CD4-positive, alpha-beta memory T cell (primary cell): ENCODE data around the gene EYA2. TPM values are rescaled to one million over a fixed set of nuclear protein-coding genes. Genes with fewer than 3 reads are reported as not detected.

Experiments used
- CTCF ChIA-PET: fragments of 350-600 bp; sonication (Branson Sonifier 250); formaldehyde crosslinking; loops from one replicate; lab custom pipeline; 2021; ENCODE audit warnings: inconsistent platforms; ENCODE audit not compliant: partially characterized antibody; lab: Charles Lee
- POLR2A ChIA-PET: fragments of 350-600 bp; sonication (Branson Sonifier 250); formaldehyde crosslinking; loops from one replicate; lab custom pipeline; 2021; ENCODE audit not compliant: partially characterized antibody; lab: Charles Lee
- DNase-seq, 5 donors: peaks; one replicate each; pipeline versions ENCODE4 v3.0.0 to v3.0.0-alpha.2; 2020 to 2022; ENCODE audit warnings: mixed read lengths in 1 of 5
- H3K27ac ChIP-seq: one replicate; pipeline ENCODE4 v1.7.0; 2013; ENCODE audit warnings: low read depth, low read length
- H3K27me3 ChIP-seq: 2 replicates; pipeline ENCODE4 v1.7.0; 2013; ENCODE audit warnings: mild to moderate bottlenecking, low read length, moderate library complexity; ENCODE audit not compliant: insufficient read depth
- H3K36me3 ChIP-seq: 2 replicates; pipeline ENCODE4 v1.7.0; 2013; ENCODE audit warnings: mild to moderate bottlenecking, low read length, moderate library complexity; ENCODE audit not compliant: insufficient read depth
- H3K4me1 ChIP-seq: 2 replicates; pipeline ENCODE4 v1.7.0; 2013; ENCODE audit warnings: mild to moderate bottlenecking, low read length, moderate library complexity; ENCODE audit not compliant: insufficient read depth
- H3K4me3 ChIP-seq, 2 donors: one replicate each; pipeline ENCODE4 v1.7.0; 2013; ENCODE audit warnings: low read length in 2 of 2, mild to moderate bottlenecking in 1 of 2
- H3K9me3 ChIP-seq, 2 donors: one replicate each; pipeline ENCODE4 v1.7.0; 2013; ENCODE audit warnings: low read length in 2 of 2, control low read depth in 1 of 2; ENCODE audit not compliant: control insufficient read depth in 1 of 2
- H3K27ac Mint-ChIP-seq, 7 donors: one replicate each; pipeline ENCODE4 v1.8.0; 2020 to 2021; ENCODE audit warnings: mixed read lengths in 7 of 7, mild to moderate bottlenecking in 6 of 7, inconsistent platforms in 3 of 7, moderate library complexity in 3 of 7
- H3K27me3 Mint-ChIP-seq, 2 donors: one replicate each; pipeline ENCODE4 v1.8.0; 2020 to 2021; ENCODE audit warnings: mixed read lengths in 2 of 2
- H3K36me3 Mint-ChIP-seq, 2 donors: one replicate each; pipeline ENCODE4 v1.8.0; 2020 to 2021; ENCODE audit warnings: mixed read lengths in 2 of 2, inconsistent platforms in 1 of 2, mild to moderate bottlenecking in 1 of 2
- H3K4me1 Mint-ChIP-seq, 4 donors: one replicate each; pipeline ENCODE4 v1.8.0; 2020 to 2021; ENCODE audit warnings: mixed read lengths in 4 of 4, mild to moderate bottlenecking in 1 of 4
- H3K4me3 Mint-ChIP-seq, 8 donors: one replicate each; pipeline ENCODE4 v1.8.0; 2020 to 2021; ENCODE audit warnings: mixed read lengths in 8 of 8, mild to moderate bottlenecking in 7 of 8, moderate library complexity in 6 of 8, inconsistent platforms in 3 of 8
- H3K9me3 Mint-ChIP-seq, 8 donors: one replicate each; pipeline ENCODE4 v1.8.0; 2020 to 2021; ENCODE audit warnings: mixed read lengths in 8 of 8, mild to moderate bottlenecking in 5 of 8, inconsistent platforms in 3 of 8, moderate library complexity in 1 of 8
- intact Hi-C: fragments of 100-400 bp; cut with micrococcal nuclease; formaldehyde crosslinking; loops from one replicate; pipeline ENCODE4 v1.15.1; 2023
- polyA plus RNA-seq, 2 donors: library from polyadenylated mRNA; unstranded; fragments of 300-500 nt; fragmentation: Illumina TruSeq; gene quantifications; one replicate each; pipeline ENCODE4 v1.2.3, GENCODE V29; 2021
- total RNA-seq, 2 experiments: library from RNA; stranded (reverse); gene quantifications; one replicate each; pipeline ENCODE4 v1.2.3, GENCODE V29; 2021

Gene EYA2
- total and polyA plus RNA-seq, 4 experiments from 2014 or later: not detected

- Mint-ChIP-seq H3K9me3 (peaks cover 0 to 8% (median 2%) of the 10 kb centered on the region in 8 donors), H3K4me3 (no peak overlapping the region), H3K36me3 (no peaks in the 10 kb centered on the region), H3K4me1 (no peaks in the 10 kb centered on the region), H3K27ac (no peak overlapping the region), H3K27me3 (peaks cover 3 to 5% of the 10 kb centered on the region in 2 donors)
- CTCF ChIA-PET: no interaction called here
- intact Hi-C loops: no loop called here
- no peak overlapping the region for H3K27ac ChIP-seq
- H3K27me3 ChIP-seq: no peaks in the 10 kb centered on the region
- H3K4me3 ChIP-seq: no peak overlapping the region
- no peaks in the 10 kb centered on the region for H3K9me3 ChIP-seq
- H3K36me3 ChIP-seq: no peaks in the 10 kb centered on the region
- DNase-seq: no peak
- no peaks in the 10 kb centered on the region for H3K4me1 ChIP-seq
- POLR2A ChIA-PET: no interaction called here
Observed at GRCh38 chr20:46852313-46852712, 42.3 kb upstream of the EYA2 start.

- no peak for DNase-seq
- H3K36me3 Mint-ChIP-seq: no peaks in the 10 kb centered on the region
- H3K36me3 ChIP-seq: no peaks in the 10 kb centered on the region
- H3K4me1 ChIP-seq: no peaks in the 10 kb centered on the region
- H3K9me3 ChIP-seq: no peaks in the 10 kb centered on the region
- intact Hi-C loops: no loop called here
- no peak overlapping the region for H3K4me3 Mint-ChIP-seq
- no peak overlapping the region for H3K27ac ChIP-seq
- no peak overlapping the region for H3K27ac Mint-ChIP-seq
- peaks cover 0 to 3% (median 0%) of the 10 kb centered on the region in 8 donors for H3K9me3 Mint-ChIP-seq
- H3K4me1 Mint-ChIP-seq: no peaks in the 10 kb centered on the region
- H3K4me3 ChIP-seq: no peak overlapping the region
- H3K27me3 ChIP-seq: no peaks in the 10 kb centered on the region
- POLR2A ChIA-PET: no interaction called here
- CTCF ChIA-PET: no interaction called here
- peaks cover 3 to 5% of the 10 kb centered on the region in 2 donors for H3K27me3 Mint-ChIP-seq
Observed at GRCh38 chr20:46853926-46854325, 40.7 kb upstream of the EYA2 start.

DNA sequence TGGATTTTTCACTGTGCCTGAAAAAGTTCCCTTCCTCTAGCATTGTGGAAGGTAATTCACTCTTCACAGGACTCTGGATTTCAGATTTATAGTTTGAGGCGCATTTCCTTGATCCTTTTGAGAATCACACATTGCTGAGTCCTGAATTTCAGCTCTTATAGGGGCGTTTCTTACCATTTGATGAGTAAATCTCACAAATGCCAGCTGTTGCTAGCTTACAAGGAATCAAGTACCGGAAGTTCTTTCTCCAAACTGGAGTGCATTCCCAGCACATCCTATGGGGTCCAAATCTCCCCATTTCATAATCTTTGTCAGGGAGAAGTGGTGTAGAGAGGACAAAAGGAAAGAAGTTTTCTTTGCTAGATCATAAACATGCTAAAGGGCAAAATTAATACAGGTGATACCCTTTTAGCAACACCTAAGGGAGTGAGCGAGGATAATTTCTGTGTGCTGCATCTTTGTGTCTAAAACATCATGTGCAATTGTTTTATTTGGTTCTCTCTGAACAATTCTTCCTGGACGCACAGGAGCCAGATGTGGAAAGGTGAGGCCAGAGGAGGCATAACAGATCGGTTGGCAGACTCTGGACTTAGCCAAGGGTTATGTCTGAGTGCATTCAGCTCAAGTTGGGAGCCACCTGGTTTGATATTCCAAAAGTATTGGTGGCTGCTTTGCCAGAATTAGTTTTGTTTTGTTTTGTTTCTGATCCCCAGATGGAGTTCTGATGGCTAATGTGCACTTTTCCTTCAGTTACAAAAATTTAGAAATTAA is 37.4 kb upstream of the EYA2 start:
- Mint-ChIP-seq H3K27me3 (peaks cover 3 to 4% of the 10 kb centered on the region in 2 donors), H3K9me3 (peaks cover 0 to 2% (median 0%) of the 10 kb centered on the region in 8 donors), H3K4me1 (no peaks in the 10 kb centered on the region), H3K27ac (no peak overlapping the region), H3K4me3 (no peak overlapping the region), H3K36me3 (no peaks in the 10 kb centered on the region)
- Histone ChIP-seq H3K4me3 (no peak overlapping the region), H3K9me3 (no peaks in the 10 kb centered on the region), H3K27ac (no peak overlapping the region), H3K27me3 (no peaks in the 10 kb centered on the region), H3K4me1 (no peaks in the 10 kb centered on the region), H3K36me3 (no peaks in the 10 kb centered on the region)
- no peak for DNase-seq
- intact Hi-C loops: no loop called here
- ChIA-PET CTCF (no interaction called here), POLR2A (no interaction called here)

- Histone ChIP-seq H3K36me3 (no peaks in the 10 kb centered on the region), H3K27me3 (no peaks in the 10 kb centered on the region), H3K27ac (no peak overlapping the region), H3K4me3 (no peak overlapping the region), H3K9me3 (peaks cover 0 to 4% of the 10 kb centered on the region in 2 donors), H3K4me1 (no peaks in the 10 kb centered on the region)
- no peak for DNase-seq
- intact Hi-C loops: no loop called here
- Mint-ChIP-seq H3K27ac (no peak overlapping the region), H3K9me3 (peaks cover 0 to 21% (median 11%) of the 10 kb centered on the region in 8 donors), H3K27me3 (peaks cover 16 to 19% of the 10 kb centered on the region in 2 donors), H3K36me3 (no peaks in the 10 kb centered on the region), H3K4me3 (no peak overlapping the region), H3K4me1 (no peaks in the 10 kb centered on the region)
- POLR2A ChIA-PET: no interaction called here
- CTCF ChIA-PET: no interaction called here
Observed at GRCh38 chr20:46865824-46866223, 28.8 kb upstream of the EYA2 start.

DNA sequence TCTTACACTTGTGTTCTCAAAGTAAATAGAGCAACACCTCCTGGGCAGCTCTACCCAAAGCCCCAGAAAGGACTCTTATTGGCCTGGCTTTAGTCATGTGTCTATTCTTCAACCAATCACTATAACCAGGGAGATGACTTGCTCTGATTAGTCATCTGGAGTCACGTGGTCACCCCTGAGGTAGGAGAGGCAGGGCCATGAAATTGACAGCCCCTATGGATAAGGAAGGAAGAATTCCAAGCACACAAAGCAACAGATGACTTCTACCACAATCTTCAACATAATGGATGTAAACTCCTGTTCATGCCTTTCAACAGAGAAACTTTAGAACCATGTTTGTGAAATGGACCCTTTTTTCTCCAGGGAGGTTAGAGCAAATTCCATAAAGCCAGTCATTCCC is 24.6 kb upstream of the EYA2 start:
- H3K4me3 Mint-ChIP-seq: no peak overlapping the region
- intact Hi-C loops: no loop called here
- peaks cover 24 to 26% of the 10 kb centered on the region in 2 donors for H3K27me3 Mint-ChIP-seq
- no peak overlapping the region for H3K27ac ChIP-seq
- H3K4me1 ChIP-seq: no peaks in the 10 kb centered on the region
- H3K36me3 Mint-ChIP-seq: no peaks in the 10 kb centered on the region
- no peaks in the 10 kb centered on the region for H3K36me3 ChIP-seq
- H3K9me3 ChIP-seq: peaks cover 0 to 4% of the 10 kb centered on the region in 2 donors
- POLR2A ChIA-PET: no interaction called here
- H3K9me3 Mint-ChIP-seq: peaks cover 0 to 21% (median 11%) of the 10 kb centered on the region in 8 donors
- no peaks in the 10 kb centered on the region for H3K4me1 Mint-ChIP-seq
- CTCF ChIA-PET: no interaction called here
- no peaks in the 10 kb centered on the region for H3K27me3 ChIP-seq
- no peak overlapping the region for H3K4me3 ChIP-seq
- no peak overlapping the region for H3K27ac Mint-ChIP-seq
- DNase-seq: no peak

- ChIA-PET POLR2A (no interaction called here), CTCF (no interaction called here)
- no peaks in the 10 kb centered on the region for H3K36me3 ChIP-seq
- no peak for DNase-seq
- Mint-ChIP-seq H3K27me3 (peaks cover 19 to 21% of the 10 kb centered on the region in 2 donors), H3K36me3 (no peaks in the 10 kb centered on the region), H3K9me3 (peaks cover 0 to 16% (median 10%) of the 10 kb centered on the region in 8 donors), H3K4me3 (no peak overlapping the region), H3K27ac (no peak overlapping the region), H3K4me1 (no peaks in the 10 kb centered on the region)
- no peak overlapping the region for H3K27ac ChIP-seq
- H3K9me3 ChIP-seq: peaks cover 0 to 4% of the 10 kb centered on the region in 2 donors
- no peak overlapping the region for H3K4me3 ChIP-seq
- H3K4me1 ChIP-seq: no peaks in the 10 kb centered on the region
- no peaks in the 10 kb centered on the region for H3K27me3 ChIP-seq
- intact Hi-C loops: no loop called here
Observed at GRCh38 chr20:46872328-46873211, 22.1 kb upstream of the EYA2 start.

DNA sequence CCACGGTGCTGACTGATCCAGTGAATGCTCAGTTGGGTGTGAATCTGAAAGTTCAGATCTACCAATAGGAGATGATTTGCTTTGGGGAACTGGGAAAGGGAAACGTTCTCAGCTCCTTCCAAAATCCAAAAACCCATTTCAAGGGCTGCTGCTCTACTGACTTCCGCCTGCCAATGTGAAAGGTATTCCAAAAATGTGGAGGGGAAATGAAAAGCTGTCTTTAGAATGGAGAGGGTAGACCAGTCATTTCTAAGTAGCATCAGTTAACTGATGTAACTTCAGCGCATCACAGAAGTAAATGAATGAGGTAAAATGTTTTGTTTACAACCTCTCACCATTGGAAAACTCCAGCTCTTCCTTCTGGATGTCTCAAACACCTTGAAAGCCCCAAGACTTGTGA is 19.6 kb upstream of the EYA2 start:
- Histone ChIP-seq H3K4me3 (no peak overlapping the region), H3K36me3 (no peaks in the 10 kb centered on the region), H3K27me3 (no peaks in the 10 kb centered on the region), H3K9me3 (no peaks in the 10 kb centered on the region), H3K4me1 (no peaks in the 10 kb centered on the region), H3K27ac (no peak overlapping the region)
- Mint-ChIP-seq H3K4me1 (no peaks in the 10 kb centered on the region), H3K9me3 (peaks cover 0 to 3% (median under 1%) of the 10 kb centered on the region in 8 donors), H3K4me3 (no peak overlapping the region), H3K27me3 (peaks cover 18 to 19% of the 10 kb centered on the region in 2 donors), H3K36me3 (no peaks in the 10 kb centered on the region), H3K27ac (no peak overlapping the region)
- DNase-seq: no peak
- intact Hi-C loops: no loop called here
- ChIA-PET POLR2A (no interaction called here), CTCF (no interaction called here)
